Stimulated activated naive CD8-positive, alpha-beta T cell treated with anti-CD3 and anti-CD28 coated beads, Interleukin-15, Interleukin-2, amounts not matched to agents 100 ng/mL and 50 ng/mL, for 24 hours (primary cell): ENCODE measurements around the gene INSIG1.

Experiments used
- H3K27ac Mint-ChIP-seq: one replicate; pipeline ENCODE4 v1.8.0; 2021; ENCODE audit warnings: mild to moderate bottlenecking, mixed read lengths
- H3K27me3 Mint-ChIP-seq: one replicate; pipeline ENCODE4 v1.8.0; 2021; ENCODE audit warnings: mixed read lengths
- H3K36me3 Mint-ChIP-seq: one replicate; pipeline ENCODE4 v1.8.0; 2021; ENCODE audit warnings: low read depth, mixed read lengths
- H3K4me1 Mint-ChIP-seq: one replicate; pipeline ENCODE4 v1.8.0; 2021; ENCODE audit warnings: low read depth, mixed read lengths
- H3K4me3 Mint-ChIP-seq: one replicate; pipeline ENCODE4 v1.8.0; 2021; ENCODE audit warnings: mild to moderate bottlenecking, mixed read lengths
- H3K9me3 Mint-ChIP-seq: one replicate; pipeline ENCODE4 v1.8.0; 2021; ENCODE audit warnings: mixed read lengths

Gene INSIG1

DNA sequence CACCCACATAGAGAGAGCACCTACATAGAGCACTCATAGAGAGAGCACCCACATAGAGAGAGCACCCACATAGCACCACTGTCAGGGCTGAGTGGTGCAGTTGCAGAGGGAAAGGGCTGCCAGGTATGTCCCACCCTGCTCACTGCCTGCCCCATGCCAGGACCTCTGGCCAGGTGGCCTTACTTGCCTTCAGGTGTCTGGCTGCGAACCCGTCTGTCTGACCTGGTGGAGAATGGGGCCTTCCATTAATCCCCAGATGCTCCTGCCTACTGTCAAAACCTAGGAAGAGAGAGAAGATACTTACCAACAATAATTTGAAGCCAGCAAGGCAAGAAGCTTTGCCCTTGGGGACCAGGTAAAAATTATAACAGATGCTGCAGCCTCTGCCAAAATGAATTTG, 51.1 kb downstream of the INSIG1 start:
- peaks cover 6% of the 10 kb centered on the region for H3K4me1 Mint-ChIP-seq
- no peaks in the 10 kb centered on the region for H3K36me3 Mint-ChIP-seq
- no peak overlapping the region for H3K27ac Mint-ChIP-seq
- peaks cover 5% of the 10 kb centered on the region for H3K27me3 Mint-ChIP-seq
- H3K9me3 Mint-ChIP-seq: no peaks in the 10 kb centered on the region
- no peak overlapping the region for H3K4me3 Mint-ChIP-seq

DNA sequence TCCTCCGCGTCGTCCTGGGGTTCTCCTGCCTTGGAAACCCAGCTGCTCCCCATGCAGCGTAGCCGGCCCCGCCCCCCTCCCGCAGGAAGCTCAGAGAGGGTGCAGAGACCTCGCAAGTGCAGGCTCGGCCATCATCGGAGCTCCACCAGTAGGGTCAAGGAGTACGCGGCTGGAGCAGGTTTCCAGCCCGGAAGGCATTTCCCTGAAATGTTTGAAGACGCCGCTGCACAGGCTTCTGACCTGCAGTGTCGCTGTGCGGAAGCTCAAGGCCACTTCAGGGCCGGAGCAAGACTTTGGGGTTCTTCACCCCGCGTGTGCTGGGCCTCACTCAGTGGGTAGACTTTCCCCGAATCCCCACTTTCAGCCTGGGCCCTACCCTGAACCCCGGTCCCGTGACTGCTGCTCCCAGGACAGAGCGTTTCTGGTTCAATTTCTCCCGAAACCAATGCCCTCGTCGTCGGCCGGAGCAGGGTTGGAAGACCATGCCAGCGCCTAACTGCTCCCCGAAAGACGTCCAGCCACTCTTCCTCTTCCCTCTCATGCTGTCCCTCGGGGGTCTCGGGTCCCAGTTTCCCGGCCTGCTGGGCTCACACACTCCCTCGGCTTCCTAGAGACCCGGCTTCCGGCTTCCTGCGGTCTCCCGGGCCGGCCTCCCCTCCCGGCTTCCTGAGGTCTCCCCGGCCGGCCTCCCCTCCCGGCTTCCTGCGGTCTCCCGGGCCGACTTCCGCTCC, 52.1 kb downstream of the INSIG1 start:
- Mint-ChIP-seq H3K27ac (no peak overlapping the region), H3K9me3 (no peaks in the 10 kb centered on the region), H3K36me3 (no peaks in the 10 kb centered on the region), H3K4me1 (peaks cover 6% of the 10 kb centered on the region), H3K4me3 (no peak overlapping the region), H3K27me3 (peaks cover 5% of the 10 kb centered on the region)

DNA sequence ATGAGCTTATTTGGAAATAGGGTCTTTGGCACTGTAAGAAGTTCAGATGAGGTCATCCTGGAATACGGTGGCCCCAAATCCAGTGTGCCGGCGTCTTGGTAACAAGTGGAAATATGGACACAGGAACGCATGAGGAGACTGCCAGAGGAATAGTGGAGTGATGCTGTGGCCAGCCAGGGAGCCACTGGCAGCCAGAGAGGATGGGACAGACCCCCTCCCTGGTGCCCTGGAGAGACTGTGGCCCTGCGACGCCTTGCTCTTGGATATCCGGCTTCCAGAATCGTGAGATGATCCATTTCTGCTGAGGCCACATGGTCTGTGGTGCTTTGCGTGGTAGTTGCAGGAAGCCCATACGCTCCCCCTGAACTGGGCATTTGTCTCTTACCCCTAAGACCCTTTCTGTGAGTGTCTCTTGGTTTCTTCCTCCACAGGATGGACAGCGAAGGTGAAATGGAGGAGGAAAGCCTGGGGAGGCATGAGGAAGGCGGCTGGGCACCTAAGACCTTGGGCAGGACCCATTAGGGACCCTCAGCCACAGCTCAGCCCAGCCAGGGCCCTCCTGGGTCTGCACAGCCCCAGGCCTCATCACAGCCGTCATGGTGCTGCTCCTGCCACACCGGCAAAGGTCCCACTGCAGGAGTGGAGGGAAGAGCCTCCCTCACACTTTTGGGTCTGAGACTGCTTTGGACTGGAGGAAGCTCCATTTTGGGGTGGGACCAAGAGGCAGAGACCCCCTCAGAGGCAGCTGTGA, 53.6 kb downstream of the INSIG1 start:
- H3K27ac Mint-ChIP-seq: no peak overlapping the region
- H3K36me3 Mint-ChIP-seq: no peaks in the 10 kb centered on the region
- H3K4me1 Mint-ChIP-seq: no peaks in the 10 kb centered on the region
- H3K27me3 Mint-ChIP-seq: peaks cover 5% of the 10 kb centered on the region
- no peaks in the 10 kb centered on the region for H3K9me3 Mint-ChIP-seq
- H3K4me3 Mint-ChIP-seq: no peak overlapping the region

DNA sequence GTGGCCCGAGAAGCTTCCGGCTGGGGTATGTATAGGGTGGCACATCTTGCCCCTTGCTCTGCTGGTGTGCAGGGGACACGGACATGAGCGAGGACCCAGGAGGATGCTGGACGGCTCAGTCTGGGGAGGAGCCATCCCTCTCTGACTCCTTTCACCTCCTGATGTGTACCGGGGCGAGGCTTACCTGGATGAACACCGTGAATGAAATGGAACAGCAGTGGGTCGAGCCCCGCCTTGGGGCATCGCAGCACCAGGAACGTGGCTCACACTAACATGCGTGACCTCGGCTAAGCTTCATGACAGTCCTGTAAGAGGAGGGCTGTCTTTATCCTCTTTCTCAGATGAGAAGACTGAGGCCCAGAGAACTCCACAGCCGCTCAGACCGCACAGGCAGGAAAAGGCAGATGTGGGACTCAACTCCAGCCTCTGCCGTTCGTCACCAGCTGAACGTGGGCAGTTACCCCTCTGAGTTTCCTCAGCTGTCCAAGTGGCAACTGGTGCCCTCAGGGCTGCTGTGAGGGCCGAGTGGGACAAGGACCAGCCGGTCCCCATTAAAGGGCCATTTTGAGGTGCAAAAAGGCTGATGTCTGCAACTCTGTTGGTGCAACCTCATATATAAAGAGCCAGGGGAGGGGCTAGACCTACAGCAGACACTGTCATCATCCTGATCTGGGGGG, 54.5 kb downstream of the INSIG1 start:
- Mint-ChIP-seq H3K4me1 (no peaks in the 10 kb centered on the region), H3K9me3 (no peaks in the 10 kb centered on the region), H3K4me3 (no peak overlapping the region), H3K27ac (no peak overlapping the region), H3K36me3 (no peaks in the 10 kb centered on the region), H3K27me3 (peaks cover 9% of the 10 kb centered on the region)

DNA sequence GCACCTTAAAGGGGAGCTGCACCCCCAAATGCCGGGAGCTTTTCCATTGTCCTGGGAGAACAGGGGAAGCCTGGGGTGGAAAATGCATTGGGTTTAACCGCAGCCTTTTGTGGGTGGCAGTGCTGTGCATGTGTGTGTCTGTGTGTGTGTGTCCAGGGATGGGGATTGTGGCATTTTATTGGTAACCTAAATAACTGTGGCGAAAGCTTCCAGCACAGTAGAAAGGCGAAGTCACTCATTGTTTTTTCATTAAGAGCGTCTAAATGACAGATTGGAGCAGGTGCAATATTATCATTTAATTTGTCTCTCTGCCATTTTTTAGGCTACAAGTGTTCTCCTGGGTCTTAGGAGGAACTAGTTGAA, 55.1 kb downstream of the INSIG1 start:
- no peaks in the 10 kb centered on the region for H3K4me1 Mint-ChIP-seq
- H3K4me3 Mint-ChIP-seq: no peak overlapping the region
- H3K36me3 Mint-ChIP-seq: no peaks in the 10 kb centered on the region
- H3K27me3 Mint-ChIP-seq: peaks cover 12% of the 10 kb centered on the region
- H3K9me3 Mint-ChIP-seq: no peaks in the 10 kb centered on the region
- H3K27ac Mint-ChIP-seq: no peak overlapping the region

DNA sequence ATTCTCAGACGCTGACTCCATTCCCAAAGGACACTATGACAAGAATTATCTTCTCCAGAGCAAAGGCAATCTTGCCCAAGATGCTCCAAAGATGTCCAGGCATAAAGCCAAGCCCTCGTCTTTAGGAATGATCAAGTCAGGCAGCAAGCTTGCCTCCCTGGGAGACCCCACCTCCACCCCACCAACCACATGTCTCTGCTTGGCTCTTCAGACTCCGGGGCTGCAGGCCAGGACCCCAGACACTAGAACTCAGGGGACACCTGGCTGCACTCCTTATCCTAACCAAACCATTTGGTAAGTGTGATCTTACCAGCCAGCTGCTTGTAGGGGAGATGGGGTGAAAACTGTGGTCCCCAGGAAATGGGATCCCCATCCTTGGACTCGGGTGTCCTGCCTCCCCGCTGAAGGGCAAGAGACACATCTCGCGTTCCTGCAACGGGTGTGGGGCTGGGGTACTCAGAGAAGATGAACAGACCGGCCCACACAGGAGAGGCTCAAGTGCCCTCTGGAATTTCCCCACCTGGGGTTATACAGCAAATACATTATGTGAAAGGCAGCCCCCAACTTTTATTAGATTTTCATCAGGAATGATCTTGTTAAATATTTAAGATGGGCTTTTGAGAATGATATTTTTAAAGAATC, 55.7 kb downstream of the INSIG1 start:
- Mint-ChIP-seq H3K36me3 (no peaks in the 10 kb centered on the region), H3K27me3 (peaks cover 12% of the 10 kb centered on the region), H3K9me3 (no peaks in the 10 kb centered on the region), H3K4me1 (no peaks in the 10 kb centered on the region), H3K27ac (no peak overlapping the region), H3K4me3 (no peak overlapping the region)

DNA sequence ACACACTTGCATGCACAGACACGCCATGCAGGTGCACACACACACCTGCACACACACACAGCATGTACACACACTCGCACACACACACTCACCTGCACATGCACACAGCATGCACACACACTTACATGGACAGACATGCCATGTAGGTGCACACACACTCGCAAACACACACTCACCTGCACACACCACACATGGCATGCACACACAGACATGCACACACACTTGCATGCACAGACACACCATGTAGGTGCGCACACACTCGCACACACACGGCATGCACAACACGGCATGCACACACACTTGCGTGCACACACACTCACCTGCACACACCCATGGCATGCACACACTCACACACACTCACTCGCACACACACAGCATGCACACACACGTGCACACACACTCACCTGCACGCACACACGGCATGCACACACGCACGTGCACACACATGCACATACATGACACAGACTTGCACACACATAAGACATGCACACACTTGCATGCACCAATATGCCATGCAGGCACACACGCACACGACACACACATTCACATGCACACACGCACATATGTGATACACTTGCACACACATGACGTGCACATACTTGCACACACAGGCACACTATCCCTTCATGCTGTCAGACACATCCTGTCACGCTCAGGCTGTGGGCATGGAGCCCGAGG, 56.8 kb downstream of the INSIG1 start:
- no peaks in the 10 kb centered on the region for H3K4me1 Mint-ChIP-seq
- no peak overlapping the region for H3K27ac Mint-ChIP-seq
- no peaks in the 10 kb centered on the region for H3K36me3 Mint-ChIP-seq
- peaks cover 12% of the 10 kb centered on the region for H3K27me3 Mint-ChIP-seq
- H3K4me3 Mint-ChIP-seq: no peak overlapping the region
- H3K9me3 Mint-ChIP-seq: no peaks in the 10 kb centered on the region

DNA sequence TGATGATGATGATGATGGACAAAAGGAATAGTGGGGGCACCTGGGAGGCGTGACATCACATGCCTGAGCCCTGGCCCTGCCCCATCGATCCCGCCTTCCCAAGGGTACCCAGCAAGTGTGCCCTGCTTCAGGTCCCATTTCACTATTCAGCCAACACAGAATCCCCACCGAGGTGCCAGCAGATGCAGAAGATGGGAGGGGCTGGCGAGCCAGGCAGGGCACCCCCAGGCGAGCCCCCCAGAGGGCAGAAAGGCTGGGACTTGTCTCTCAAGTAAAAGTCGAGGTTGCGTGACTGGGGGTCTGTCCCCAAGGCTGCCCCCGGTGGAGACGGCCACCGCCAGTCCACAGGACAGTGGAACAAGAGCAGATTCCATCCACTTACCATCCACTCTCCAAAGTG, 57.5 kb downstream of the INSIG1 start:
- no peak overlapping the region for H3K4me3 Mint-ChIP-seq
- H3K27me3 Mint-ChIP-seq: peaks cover 17% of the 10 kb centered on the region
- no peaks in the 10 kb centered on the region for H3K4me1 Mint-ChIP-seq
- H3K36me3 Mint-ChIP-seq: no peaks in the 10 kb centered on the region
- no peaks in the 10 kb centered on the region for H3K9me3 Mint-ChIP-seq
- no peak overlapping the region for H3K27ac Mint-ChIP-seq

DNA sequence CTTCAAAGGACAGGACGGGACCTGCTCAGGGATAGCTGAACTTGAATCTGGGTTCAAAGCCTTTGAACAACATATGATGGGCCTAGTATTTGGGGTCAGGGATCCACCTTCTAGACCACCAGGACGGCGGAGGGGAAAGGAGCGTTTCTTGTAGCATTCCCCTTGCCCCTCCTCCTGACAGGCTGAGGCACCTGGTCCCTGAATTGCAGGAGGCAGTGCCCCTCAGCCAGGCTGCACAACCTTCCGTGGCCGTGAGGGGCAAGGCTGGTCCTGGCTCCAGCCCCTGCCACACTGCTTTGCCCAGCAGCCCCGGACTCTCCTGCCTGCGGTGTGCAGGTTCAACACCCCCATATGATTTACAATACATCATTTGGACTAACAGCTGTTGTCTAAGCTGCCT, 58.1 kb downstream of the INSIG1 start:
- H3K4me3 Mint-ChIP-seq: no peak overlapping the region

DNA sequence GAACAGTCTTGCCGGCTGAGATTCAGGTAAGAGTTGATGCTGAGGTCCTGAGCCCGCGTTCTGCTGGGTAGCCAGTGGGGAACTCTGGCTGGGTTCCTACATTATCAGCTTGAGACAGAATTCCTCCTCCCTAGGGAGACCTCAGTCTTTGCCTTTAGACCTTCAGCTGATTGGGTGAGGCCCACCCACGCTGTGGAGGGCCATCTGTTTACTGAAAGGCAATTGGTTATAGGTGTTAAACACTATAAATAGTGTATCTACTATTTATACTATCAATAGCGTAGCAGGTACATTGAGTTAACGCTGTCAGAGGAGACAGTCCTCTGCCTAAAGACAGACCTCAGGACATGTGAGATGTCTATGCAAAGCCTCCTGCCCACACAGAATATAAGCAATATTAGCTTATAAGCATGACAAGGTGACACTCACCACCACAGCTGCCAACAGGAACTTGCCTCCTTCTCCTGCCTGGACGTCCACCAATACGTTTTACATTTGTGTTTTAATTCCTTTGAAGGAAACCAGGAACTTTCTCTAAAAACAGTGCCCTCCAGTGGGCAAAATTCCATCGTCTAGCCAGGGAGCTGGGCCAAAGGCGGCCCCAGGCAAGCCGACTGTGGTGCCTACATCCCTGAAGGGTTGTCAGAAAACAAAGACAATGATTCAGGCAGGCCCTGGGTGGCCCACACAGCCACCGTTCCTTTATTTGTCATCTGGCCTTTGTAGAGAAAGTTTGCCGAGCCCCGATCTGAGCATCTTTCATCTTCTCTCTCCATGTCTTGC, 58.8 kb downstream of the INSIG1 start:
- Mint-ChIP-seq H3K4me3 (no peak overlapping the region), H3K9me3 (no peaks in the 10 kb centered on the region), H3K27me3 (peaks cover 18% of the 10 kb centered on the region), H3K4me1 (peaks cover 5% of the 10 kb centered on the region), H3K36me3 (no peaks in the 10 kb centered on the region), H3K27ac (no peak overlapping the region)

More for the DNA sequence above, 58.1 kb downstream of the INSIG1 start:
- no peaks in the 10 kb centered on the region for H3K36me3 Mint-ChIP-seq
- no peak overlapping the region for H3K27ac Mint-ChIP-seq
- H3K27me3 Mint-ChIP-seq: peaks cover 19% of the 10 kb centered on the region
- no peaks in the 10 kb centered on the region for H3K9me3 Mint-ChIP-seq
- peaks cover 3% of the 10 kb centered on the region for H3K4me1 Mint-ChIP-seq

DNA sequence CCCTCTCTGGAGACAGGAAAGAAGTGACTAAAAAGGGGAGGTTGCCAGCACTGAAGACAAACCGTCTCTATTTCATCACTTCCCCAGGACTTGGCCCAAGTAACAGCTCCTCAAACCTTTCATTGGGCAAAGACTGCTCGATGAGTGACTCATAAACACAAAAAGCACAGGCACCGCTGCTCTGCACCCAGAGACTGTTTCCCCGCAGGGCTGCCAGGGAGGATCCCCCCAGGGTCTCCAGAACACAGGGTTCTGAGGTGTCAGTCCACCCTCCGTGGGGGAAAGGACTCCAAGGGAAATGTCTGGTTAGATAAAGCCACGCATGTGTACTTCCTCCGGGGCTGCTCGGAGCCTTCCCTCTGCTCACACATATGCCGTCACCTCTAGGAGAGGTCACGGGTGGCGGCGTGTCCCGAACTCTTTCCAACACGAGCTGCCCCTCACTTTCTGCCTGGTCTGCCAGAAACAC, 59.9 kb downstream of the INSIG1 start:
- no peaks in the 10 kb centered on the region for H3K9me3 Mint-ChIP-seq
- H3K36me3 Mint-ChIP-seq: no peaks in the 10 kb centered on the region
- H3K27me3 Mint-ChIP-seq: peaks cover 21% of the 10 kb centered on the region
- no peak overlapping the region for H3K4me3 Mint-ChIP-seq
- H3K27ac Mint-ChIP-seq: no peak overlapping the region
- peaks cover 5% of the 10 kb centered on the region for H3K4me1 Mint-ChIP-seq

DNA sequence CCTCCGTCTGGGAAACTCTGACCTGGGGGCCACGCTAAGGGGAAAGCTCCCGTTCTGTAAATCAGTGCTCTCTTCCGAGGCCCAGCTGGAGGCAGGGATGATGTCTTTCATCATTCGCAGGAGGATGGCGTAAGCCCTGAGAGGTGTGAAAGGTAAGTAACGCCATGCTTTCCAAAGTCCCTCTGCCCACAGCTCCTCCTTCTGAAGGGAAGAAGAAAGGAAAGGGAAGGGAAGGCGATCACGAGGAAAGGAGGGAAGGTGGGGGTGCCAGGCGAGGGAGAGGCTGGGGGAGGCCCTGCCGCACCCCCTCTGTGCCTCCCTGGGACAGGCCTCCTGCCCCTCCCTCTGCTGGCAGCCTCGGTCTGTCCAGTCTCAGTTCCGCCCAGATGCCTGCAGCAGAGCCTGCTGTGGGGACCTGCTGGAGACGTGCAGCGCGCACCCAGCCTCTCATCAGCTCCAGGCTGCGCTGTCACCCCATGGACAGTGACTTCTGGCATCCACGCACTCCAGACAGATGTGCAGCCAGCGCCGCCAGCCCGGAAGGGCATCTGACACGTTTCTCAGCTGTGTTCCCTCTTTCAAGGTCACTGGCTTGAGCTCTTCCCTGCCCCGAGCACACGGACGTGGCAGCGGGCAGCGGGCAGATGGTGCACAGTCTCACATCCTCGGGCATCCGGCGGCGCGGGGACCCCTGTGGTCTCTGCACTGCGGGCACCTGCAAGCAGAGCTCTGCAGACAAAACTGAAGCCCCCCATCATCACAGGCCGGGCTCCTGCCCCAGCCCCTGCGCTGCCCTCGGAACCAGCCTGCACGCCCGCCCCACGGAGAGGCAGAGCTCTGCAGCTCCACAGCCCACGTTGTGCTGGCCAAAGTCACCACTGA, 60.6 kb downstream of the INSIG1 start:
- Mint-ChIP-seq H3K4me3 (no peak overlapping the region), H3K27me3 (peaks cover 26% of the 10 kb centered on the region), H3K36me3 (no peaks in the 10 kb centered on the region), H3K4me1 (peaks cover 5% of the 10 kb centered on the region), H3K9me3 (no peaks in the 10 kb centered on the region), H3K27ac (no peak overlapping the region)

DNA sequence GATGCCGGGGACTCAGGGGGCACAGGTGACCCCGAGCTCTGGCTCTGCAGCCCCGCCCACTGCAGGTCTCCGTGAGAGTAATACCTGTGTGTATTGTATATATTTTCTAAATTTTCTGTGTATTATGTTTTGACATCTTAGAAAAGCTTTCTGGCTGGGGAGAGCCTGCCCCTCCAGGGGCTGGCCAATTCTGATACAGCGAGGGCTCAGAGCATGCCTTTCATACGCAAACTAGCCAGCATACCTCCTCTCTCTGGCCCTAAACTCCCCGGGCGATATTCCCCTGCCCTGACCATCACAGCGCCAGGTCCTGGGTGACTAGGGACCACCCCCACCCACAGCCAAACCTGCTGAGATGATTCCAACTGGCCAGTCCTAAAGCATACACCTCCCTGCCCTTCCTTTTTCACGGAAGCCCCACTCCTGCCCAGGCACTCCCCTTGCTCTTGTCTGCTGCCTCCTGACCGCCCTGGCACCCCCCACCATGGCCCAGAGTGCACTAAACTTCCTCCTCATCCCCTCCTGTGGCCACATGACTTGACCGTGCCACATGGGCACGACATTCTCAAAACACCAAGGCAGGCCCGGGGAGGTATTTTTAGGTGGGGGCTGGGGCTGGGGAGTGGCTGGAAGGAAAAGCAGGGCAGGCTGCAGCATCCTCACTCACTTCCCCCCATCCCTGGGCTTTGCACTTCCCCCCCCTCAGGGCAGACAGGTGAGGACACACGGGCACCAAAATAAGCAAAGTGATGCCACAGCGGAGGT, 61.5 kb downstream of the INSIG1 start:
- H3K9me3 Mint-ChIP-seq: no peaks in the 10 kb centered on the region
- no peak overlapping the region for H3K4me3 Mint-ChIP-seq
- H3K27ac Mint-ChIP-seq: no peak overlapping the region
- H3K36me3 Mint-ChIP-seq: no peaks in the 10 kb centered on the region
- H3K27me3 Mint-ChIP-seq: peaks cover 31% of the 10 kb centered on the region
- peaks cover 5% of the 10 kb centered on the region for H3K4me1 Mint-ChIP-seq
